ENCODE data around the gene LASP1.

Gene LASP1

DNA sequence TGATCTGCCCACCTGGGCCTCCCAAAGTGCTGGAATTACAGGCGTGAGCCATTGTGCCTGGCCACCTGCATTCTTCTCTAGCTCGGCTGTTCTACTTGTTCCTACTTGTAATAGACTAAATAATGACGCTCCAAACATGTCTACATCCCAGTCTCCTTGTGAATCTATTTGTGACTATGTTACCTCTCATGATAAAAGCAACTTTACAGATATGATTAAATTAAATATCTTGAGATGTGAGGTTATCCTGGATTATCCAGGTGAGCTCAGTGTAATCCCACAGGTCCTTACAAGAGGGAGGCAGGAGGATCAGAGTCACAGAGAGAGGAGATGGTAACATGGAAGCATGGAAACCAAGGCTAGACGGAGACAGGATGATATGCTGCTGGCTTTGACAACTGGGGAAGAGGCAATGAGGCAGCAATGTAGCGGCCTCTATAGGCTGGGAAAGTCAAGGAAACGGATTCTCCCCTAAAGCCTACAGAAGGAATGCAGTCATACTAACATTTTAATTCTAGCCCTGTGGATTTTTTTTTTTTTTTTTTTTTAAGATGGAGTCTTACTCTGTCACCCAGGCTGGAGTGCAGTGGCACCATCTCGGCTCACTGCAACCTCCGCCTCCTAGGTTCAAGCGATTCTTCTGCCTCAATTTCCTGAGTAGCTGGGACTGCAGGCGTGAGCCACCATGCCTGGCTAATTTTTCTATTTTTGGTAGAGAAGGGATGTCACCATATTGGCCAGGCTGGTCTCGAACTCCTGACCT, 5.0 kb upstream of the LASP1 start:
- no peak overlapping the region for H3K4me3 ChIP-seq (ENCODE audit: low read depth, low read length)
- TF ChIP-seq, protein P1, sequence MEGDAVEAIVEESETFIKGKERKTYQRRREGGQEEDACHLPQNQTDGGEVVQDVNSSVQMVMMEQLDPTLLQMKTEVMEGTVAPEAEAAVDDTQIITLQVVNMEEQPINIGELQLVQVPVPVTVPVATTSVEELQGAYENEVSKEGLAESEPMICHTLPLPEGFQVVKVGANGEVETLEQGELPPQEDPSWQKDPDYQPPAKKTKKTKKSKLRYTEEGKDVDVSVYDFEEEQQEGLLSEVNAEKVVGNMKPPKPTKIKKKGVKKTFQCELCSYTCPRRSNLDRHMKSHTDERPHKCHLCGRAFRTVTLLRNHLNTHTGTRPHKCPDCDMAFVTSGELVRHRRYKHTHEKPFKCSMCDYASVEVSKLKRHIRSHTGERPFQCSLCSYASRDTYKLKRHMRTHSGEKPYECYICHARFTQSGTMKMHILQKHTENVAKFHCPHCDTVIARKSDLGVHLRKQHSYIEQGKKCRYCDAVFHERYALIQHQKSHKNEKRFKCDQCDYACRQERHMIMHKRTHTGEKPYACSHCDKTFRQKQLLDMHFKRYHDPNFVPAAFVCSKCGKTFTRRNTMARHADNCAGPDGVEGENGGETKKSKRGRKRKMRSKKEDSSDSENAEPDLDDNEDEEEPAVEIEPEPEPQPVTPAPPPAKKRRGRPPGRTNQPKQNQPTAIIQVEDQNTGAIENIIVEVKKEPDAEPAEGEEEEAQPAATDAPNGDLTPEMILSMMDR (IDR thresholded peaks at IDR 0.05; ENCODE audit: borderline replicate concordance, insufficient read depth, low read depth, low read length), result no peak

DNA sequence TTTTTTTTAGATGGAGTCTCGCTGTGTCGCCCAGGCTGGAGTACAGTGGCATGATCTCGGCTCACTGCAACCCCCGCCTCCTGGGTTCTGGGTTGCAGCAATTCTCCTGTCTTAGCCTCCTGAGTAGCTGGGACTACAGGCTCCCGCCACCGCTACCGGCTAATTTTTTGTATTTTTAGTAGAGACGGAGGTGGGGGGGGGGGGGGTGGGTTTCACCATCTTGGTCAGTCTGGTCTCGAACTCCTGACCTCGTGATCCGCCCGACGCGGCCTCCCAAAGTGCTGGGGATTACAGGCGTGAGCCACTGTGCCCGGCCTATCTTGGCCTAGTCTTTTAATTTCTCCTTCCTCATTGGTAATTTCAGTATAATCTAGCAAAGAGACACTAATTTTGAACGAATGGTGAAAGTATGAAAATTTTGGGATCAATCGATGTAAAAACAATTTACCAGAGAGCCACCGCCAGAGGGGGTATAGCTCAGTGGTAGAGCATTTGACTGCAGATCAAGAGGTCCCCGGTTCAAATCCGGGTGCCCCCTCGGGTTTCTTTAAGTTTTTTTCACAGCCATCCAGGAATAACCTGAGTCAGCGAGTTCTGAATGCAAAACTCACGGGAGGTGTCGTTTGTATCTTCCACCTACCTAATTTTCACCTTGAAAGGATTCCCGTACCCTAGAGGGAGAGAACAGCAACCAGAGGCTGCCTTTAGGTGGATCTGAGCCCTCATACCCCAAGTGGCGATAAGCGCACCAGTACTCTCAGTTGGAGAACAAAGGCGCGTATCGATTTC, 2.5 kb upstream of the LASP1 start:
- TF ChIP-seq, protein P1 (IDR thresholded peaks at IDR 0.05; ENCODE audit: borderline replicate concordance, insufficient read depth, low read depth, low read length), result 0 out of 2 replicates have a peak, but pooled peaks have one; percentile 1
- H3K4me3 ChIP-seq (ENCODE audit: low read depth, low read length), result peak overlapping the region; percentile 48

DNA sequence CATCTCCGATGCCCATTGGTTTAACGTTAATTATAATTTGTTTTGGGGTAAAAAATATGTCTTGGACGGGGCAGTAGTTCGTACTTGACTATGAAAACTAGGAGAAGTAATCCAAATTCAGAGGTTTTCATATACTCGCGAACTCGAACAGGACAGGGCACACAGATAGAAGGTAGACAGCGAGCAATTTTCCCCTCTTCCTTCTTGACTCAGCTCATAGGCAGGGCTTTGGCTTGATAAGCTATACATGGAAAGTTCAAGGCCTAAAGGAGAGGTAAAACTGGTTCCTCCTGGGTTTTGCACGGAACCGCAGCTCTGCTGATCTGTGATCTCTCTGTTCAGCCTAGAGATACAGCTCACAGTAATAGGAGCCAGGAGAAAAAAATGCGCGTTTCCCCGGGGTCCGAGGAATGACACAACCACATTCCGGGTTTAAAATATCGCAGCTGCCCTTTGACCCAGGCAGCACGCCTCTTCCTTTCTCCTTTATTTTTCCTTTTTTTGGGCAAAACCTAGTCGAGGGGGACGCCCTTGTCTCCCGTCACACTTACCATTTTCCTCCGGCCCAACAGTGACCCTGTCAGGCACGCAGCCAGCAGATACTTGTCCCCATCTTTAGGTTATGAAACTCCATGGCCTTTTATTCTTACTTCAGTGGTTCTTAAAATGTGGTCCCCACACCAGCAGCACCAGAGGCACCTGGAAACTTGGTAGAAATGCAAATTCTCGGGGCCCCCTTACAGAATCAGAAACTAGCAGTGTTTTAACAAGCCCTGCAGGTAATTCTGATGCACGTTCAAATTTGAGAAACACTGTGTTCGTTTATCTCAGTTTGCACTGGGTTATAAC, 1.7 kb upstream of the LASP1 start:
- peak overlapping the region; percentile 48 for H3K4me3 ChIP-seq (ENCODE audit: low read depth, low read length)
- TF ChIP-seq, protein P1 (IDR thresholded peaks at IDR 0.05; ENCODE audit: borderline replicate concordance, insufficient read depth, low read depth, low read length), result no peak

DNA sequence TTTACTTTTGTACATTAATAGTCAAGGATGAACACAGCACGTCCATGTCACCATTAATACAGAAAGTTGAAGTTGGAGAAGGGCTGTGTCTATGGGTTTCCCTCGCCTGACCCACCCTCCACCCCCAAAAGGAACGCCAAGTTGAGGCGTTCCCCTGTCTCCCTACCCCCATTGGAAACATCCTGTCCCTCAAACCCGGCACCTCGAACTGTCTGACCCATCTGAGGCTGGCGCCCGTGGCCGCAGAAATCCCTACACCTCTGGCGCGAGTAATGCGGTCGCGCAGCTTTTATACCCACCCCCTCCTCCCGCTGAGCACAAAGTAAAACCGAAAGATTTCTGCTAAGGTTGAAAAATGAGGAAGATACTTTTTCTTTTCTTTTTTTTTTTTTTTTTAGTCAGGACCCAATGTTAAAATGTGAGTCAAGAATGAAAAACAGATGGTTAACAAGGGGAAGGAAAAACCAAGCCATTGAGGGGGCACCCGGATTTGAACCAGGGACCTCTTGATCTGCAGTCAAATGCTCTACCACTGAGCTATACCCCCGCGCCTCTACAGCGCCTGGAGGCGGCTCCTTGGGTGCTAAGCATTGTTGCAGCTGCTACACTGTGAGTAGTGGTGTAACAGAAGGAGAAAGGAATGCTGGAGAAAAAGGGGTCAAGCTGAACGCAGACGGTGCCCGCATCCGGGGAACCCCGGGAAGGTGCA, 887 bp upstream of the LASP1 start:
- peak overlapping the region; percentile 81 for H3K4me3 ChIP-seq (ENCODE audit: low read depth, low read length)
- TF ChIP-seq, protein P1 (IDR thresholded peaks at IDR 0.05; ENCODE audit: borderline replicate concordance, insufficient read depth, low read depth, low read length), result peak; percentile 38; the same call in 1 of the 2 replicates

DNA sequence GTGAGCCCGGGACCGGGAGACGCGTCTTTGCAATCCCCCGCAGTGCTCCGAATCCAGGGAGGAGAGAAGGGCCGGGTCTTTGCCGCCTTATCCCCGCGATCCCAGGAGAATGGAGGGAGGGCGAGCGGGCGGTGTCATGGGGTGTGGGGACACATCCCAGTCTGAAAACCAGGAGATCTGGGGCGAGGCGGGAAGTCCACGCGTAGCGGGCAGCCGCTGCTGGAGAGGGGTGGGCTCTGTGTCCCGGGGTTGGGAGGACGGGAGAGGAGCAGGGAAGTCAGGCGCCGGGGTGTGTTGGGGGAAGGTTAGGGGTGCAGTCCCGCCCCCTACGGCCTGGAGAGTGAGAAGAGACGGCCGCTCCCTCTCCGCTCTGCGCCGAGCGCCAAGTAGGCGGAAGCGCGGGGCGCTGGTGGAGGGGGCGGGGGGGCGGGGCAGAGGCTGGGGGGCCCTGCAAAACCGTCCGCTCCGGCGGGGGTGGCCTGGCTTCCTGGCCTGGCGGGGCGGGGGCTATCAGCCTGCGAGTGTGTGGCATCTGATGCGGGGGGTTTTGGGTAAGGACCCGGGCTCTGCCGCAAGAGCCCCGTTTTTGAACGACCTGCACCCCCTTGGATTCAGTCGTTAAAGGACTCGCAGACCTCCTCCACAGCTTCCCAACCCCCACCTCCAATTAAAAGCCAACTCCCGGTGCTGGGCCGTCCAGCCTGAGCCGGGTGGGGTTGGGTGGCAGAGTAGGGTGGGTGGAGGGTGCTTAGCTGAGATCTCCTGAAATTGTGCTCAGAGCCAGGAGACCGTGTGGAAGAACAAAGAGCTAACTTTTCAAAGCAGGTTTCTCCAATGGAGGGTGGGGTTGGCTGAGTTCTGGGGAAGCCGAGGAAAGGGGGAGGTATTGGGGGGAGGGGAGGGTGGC, 654 bp downstream of the LASP1 start:
- H3K4me3 ChIP-seq (ENCODE audit: low read depth, low read length), result peak overlapping the region; percentile 81
- TF ChIP-seq, protein P1 (IDR thresholded peaks at IDR 0.05; ENCODE audit: borderline replicate concordance, insufficient read depth, low read depth, low read length), result no peak

Measured in GM12875 (cell line).